GM12892 (cell line): ENCODE data around the gene RUNDC3A.

Source experiments
- POLR2A ChIP-seq: IDR thresholded peaks from 2 replicates; pipeline ENCODE4 v1.6.1; 2011; ENCODE audit warnings: low read depth, low read length, control low read depth
- POLR2AphosphoS5 ChIP-seq: IDR thresholded peaks from 2 replicates; pipeline ENCODE4 v1.6.1; 2011; ENCODE audit warnings: low read depth, low read length, control low read depth
- TAF1 ChIP-seq: IDR thresholded peaks from 2 replicates; pipeline ENCODE4 v1.6.1; 2011; ENCODE audit warnings: low read depth, mild to moderate bottlenecking, control low read depth, low read length, borderline replicate concordance

DNA sequence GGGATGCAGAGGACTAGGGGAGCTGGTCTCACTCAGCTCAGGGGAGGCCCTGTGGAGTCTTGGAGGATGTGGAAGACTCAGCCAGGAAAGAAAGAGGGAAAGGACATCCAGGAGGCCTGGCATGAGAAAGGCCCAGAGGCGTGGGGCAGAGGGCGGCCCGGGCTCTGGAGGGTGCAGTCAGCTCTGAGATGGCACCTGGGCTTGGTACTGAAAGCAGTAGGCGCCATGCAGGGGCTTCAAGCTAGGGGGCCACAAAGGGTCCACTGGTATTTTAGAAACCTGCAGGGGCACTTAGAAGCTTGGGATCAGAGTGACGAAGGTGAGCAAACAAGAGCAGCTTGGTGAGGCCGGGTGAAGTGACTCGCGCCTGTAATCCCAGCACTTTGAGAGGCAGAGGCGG lies 49.7 kb downstream of the RUNDC3A start:
- TF ChIP-seq POLR2A (no peak), TAF1 (no peak), POLR2AphosphoS5 (no peak)
